ENCODE measurements around the gene MFGE8.

Gene MFGE8

DNA sequence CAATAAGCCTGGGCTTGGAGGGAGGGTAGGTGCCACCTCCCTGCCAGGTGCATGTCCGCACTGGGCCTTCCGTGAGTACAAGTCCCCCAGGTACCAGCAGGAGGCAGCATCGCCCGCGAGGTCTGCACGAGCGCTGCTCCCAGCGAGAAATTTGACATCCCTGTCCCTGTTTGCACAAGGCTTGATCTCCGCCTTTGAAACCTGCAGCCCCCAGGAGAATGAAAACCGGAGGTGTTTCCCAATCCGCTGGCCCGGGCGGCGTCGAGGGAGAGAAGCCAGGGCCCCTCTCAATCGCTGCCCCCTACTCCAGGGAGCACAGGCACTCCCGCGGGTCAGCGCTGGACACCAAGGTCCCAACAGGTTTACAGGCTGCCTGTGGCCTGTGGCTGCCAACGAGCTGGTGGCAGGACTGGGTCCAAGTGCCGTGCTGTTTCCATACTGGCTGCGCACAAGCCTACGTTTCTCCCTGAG, 18.8 kb downstream of the MFGE8 start:
- DNase-seq, result peak; percentile 80
- H3K27ac Mint-ChIP-seq, result no peak overlapping the region
- TF ChIP-seq, protein P1, sequence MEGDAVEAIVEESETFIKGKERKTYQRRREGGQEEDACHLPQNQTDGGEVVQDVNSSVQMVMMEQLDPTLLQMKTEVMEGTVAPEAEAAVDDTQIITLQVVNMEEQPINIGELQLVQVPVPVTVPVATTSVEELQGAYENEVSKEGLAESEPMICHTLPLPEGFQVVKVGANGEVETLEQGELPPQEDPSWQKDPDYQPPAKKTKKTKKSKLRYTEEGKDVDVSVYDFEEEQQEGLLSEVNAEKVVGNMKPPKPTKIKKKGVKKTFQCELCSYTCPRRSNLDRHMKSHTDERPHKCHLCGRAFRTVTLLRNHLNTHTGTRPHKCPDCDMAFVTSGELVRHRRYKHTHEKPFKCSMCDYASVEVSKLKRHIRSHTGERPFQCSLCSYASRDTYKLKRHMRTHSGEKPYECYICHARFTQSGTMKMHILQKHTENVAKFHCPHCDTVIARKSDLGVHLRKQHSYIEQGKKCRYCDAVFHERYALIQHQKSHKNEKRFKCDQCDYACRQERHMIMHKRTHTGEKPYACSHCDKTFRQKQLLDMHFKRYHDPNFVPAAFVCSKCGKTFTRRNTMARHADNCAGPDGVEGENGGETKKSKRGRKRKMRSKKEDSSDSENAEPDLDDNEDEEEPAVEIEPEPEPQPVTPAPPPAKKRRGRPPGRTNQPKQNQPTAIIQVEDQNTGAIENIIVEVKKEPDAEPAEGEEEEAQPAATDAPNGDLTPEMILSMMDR (IDR thresholded peaks at IDR 0.05), result peak; percentile 78

DNA sequence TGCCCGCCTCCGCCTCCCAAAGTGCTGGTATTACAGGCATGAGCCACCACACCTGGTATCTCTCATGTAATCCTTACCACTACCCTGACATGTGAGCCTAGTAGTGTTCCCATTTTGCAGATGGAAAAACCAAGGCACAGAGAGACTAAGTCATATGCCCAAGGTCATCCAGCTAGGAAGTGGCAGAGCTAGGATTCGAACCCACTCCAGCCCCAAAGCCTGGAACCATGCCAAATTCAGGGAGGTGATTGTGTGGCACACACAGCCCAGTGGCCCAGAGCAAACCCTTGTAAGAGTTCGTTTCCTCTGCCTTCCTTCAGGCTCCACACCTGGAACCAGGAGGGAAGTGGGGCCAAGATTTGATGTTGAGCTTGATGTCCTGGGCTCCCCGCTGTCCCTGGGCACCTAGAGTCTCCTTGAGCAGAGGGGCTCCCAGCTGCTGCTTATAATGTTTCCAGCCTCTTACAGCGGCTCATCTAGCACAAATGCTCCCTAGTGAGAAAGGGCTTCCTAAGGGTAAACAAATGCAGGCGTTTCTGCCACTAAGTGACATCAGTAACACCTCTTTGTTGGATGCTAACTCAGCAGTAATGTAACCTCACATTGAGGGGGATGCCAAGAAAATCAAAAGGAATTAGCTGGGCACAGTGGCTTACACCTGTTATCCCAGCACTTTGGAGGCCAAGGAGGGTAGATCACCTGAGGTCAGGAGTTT, 21.5 kb downstream of the MFGE8 start:
- Mint-ChIP-seq H3K27me3 (ENCODE audit: low read depth, poor library complexity) (peaks cover 7% of the 10 kb centered on the region), H3K4me1 (peaks cover 12% of the 10 kb centered on the region), H3K9me3 (no peaks in the 10 kb centered on the region), H3K36me3 (ENCODE audit: low read depth) (peaks cover 7% of the 10 kb centered on the region), H3K27ac (no peak overlapping the region), H3K4me3 (no peak overlapping the region)
- no peak for DNase-seq
- TF ChIP-seq, protein P1 (IDR thresholded peaks at IDR 0.05), result no peak

More for the DNA sequence above, 18.8 kb downstream of the MFGE8 start:
- Mint-ChIP-seq H3K9me3 (no peaks in the 10 kb centered on the region), H3K36me3 (ENCODE audit: low read depth) (peaks cover 7% of the 10 kb centered on the region), H3K4me1 (peaks cover 38% of the 10 kb centered on the region), H3K4me3 (peak overlapping the region; percentile 81), H3K27me3 (ENCODE audit: low read depth, poor library complexity) (peaks cover 7% of the 10 kb centered on the region)

DNA sequence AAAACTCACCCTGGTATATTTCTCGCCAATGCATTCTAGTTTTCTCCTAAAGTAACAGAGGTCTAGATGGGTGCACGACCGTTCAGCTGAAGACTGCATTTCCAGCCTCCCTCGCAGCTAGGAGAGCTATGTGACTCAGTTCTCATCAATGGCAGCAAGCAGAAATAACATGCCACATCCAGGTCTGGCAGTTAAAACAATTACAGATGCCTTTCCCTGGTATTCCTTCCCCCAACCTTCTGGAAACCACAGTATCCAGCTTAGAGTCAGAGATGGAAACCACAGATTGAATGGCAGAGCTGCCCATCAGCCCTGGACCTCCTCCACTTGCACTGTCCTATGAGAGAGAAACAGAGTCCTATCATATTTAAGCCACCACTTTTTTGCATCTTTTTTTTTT, 22.7 kb downstream of the MFGE8 start:
- peaks cover 13% of the 10 kb centered on the region for H3K36me3 Mint-ChIP-seq (ENCODE audit: low read depth)
- H3K27me3 Mint-ChIP-seq (ENCODE audit: low read depth, poor library complexity), result peaks cover 4% of the 10 kb centered on the region
- H3K4me3 Mint-ChIP-seq, result no peak overlapping the region
- no peak overlapping the region for H3K27ac Mint-ChIP-seq
- H3K9me3 Mint-ChIP-seq, result no peaks in the 10 kb centered on the region
- TF ChIP-seq, protein P1 (IDR thresholded peaks at IDR 0.05), result no peak
- peaks cover 2% of the 10 kb centered on the region for H3K4me1 Mint-ChIP-seq
- no peak for DNase-seq

DNA sequence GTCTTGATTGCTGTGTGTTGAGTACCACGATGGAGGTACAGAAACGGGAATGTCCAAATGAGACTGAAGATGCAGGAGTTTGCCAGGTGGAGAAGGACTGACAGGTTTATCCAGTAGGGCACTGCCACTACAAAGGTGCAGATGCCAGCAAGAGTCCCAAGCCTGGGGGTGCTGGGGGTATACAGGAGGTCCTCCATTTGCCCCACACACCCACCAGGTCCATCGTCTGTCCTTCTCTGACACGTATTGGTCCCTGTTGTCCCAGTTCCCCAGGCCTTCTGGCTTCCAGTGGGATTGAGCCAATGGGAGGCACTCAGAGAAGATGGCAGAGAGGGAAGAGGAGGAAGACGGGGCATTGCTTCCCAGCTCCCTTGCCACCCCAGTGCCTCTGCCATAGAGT, 24.5 kb downstream of the MFGE8 start:
- peaks cover 26% of the 10 kb centered on the region for H3K36me3 Mint-ChIP-seq (ENCODE audit: low read depth)
- TF ChIP-seq, protein P1 (IDR thresholded peaks at IDR 0.05), result no peak
- H3K27ac Mint-ChIP-seq, result no peak overlapping the region
- H3K4me1 Mint-ChIP-seq, result peaks cover 6% of the 10 kb centered on the region
- no peak overlapping the region for H3K4me3 Mint-ChIP-seq
- H3K27me3 Mint-ChIP-seq (ENCODE audit: low read depth, poor library complexity), result peaks cover 14% of the 10 kb centered on the region
- DNase-seq, result no peak
- no peaks in the 10 kb centered on the region for H3K9me3 Mint-ChIP-seq

DNA sequence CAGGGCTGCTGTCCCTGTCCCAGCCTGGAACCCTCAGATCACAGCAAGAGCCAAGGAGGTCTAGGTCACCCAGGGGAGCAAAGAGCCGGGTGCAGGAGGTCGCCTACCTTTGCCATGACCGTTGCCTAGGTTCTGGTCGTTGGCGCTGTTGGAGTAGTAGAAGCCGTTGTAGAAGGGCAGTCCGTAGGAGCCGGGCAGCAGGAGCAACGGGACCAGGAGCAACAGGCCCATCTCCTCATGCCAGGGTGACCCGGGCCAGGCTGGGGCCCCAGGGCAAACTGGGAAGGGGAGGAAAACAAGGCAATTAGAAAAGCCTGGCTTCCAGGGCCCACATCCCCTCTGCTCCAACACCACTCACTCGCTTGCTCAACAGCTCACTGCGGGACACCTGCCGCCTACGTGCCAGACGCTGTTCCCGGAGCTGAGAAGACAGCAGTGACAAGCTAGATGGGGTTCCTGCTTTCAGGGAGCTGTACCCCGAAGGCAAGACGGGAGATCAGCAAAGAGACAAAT, 26.1 kb downstream of the MFGE8 start:
- peaks cover 12% of the 10 kb centered on the region for H3K4me1 Mint-ChIP-seq
- TF ChIP-seq, protein P1 (IDR thresholded peaks at IDR 0.05), result no peak
- H3K36me3 Mint-ChIP-seq (ENCODE audit: low read depth), result peaks cover 38% of the 10 kb centered on the region
- peaks cover 14% of the 10 kb centered on the region for H3K27me3 Mint-ChIP-seq (ENCODE audit: low read depth, poor library complexity)
- DNase-seq, result no peak
- no peak overlapping the region for H3K4me3 Mint-ChIP-seq
- H3K9me3 Mint-ChIP-seq, result no peaks in the 10 kb centered on the region
- H3K27ac Mint-ChIP-seq, result no peak overlapping the region

DNA sequence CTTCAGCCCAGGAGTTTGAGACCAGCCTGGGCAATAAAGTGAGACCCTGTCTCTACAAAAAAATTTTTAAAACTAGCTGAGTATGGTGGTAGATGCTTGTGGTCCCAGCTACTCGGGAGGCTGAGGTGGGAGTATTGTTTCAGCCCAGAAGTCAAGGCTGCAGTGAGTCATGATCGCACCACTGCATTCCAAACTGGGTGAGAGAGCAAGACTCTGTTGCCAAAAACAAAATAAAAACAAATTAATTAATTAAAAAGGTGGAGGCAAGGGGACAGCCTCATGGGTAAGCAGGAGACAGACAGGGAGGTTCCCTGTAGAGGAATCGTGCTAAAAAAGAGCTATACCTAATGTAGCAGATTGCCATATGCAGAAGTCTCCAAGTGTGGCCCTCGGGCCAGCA, 30.4 kb downstream of the MFGE8 start:
- Mint-ChIP-seq H3K36me3 (ENCODE audit: low read depth) (peaks cover 50% of the 10 kb centered on the region), H3K9me3 (no peaks in the 10 kb centered on the region), H3K27me3 (ENCODE audit: low read depth, poor library complexity) (peaks cover 10% of the 10 kb centered on the region), H3K27ac (no peak overlapping the region), H3K4me3 (no peak overlapping the region), H3K4me1 (peaks cover 30% of the 10 kb centered on the region)
- no peak for DNase-seq
- TF ChIP-seq, protein P1 (IDR thresholded peaks at IDR 0.05), result no peak

Measured in nephron progenitor cell (in vitro differentiated cells).